DOHH2 (cell line): ENCODE data around the gene ZSCAN5B.

Experiments used
- EZH2phosphoT487 ChIP-seq: fragments of 200-600 bp; sonication (generic); IDR thresholded peaks from 2 replicates; pipeline ENCODE4 v1.6.1; 2017; ENCODE audit warnings: borderline replicate concordance, mild to moderate bottlenecking, antibody characterized with exemption, low read length, moderate library complexity, mixed read lengths
- TF ChIP-seq, protein P1 (sequence below): fragments of 200-600 bp; sonication (generic); IDR thresholded peaks from one replicate; pipeline ENCODE4 v1.5.1; 2014; ENCODE audit warnings: antibody characterized with exemption, mild to moderate bottlenecking, low read depth, low read length; ENCODE audit not compliant: poor library complexity, severe bottlenecking

DNA sequence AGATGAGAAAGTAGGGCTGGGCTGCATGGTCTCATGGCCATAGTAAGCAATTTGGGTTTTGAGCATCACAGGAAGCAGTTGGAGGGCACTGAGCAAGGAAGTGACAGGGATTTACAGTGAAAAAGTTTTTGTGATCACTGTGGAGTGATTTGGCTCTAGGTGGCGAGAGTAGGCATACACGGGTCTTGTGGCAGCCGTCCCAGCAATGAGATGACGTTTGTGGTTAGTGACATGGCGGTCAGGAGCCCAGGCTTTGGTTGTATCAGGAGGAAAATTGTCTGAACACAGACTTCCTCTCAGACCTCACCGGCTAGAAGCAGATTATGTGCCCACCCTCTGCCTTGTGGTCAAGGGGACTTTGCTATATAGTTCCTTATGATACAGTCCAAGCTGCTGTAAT lies 53.2 kb downstream of the ZSCAN5B start:
- TF ChIP-seq, protein P1, sequence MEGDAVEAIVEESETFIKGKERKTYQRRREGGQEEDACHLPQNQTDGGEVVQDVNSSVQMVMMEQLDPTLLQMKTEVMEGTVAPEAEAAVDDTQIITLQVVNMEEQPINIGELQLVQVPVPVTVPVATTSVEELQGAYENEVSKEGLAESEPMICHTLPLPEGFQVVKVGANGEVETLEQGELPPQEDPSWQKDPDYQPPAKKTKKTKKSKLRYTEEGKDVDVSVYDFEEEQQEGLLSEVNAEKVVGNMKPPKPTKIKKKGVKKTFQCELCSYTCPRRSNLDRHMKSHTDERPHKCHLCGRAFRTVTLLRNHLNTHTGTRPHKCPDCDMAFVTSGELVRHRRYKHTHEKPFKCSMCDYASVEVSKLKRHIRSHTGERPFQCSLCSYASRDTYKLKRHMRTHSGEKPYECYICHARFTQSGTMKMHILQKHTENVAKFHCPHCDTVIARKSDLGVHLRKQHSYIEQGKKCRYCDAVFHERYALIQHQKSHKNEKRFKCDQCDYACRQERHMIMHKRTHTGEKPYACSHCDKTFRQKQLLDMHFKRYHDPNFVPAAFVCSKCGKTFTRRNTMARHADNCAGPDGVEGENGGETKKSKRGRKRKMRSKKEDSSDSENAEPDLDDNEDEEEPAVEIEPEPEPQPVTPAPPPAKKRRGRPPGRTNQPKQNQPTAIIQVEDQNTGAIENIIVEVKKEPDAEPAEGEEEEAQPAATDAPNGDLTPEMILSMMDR = no peak
- no peak for TF ChIP-seq EZH2phosphoT487
